Measurements from ENCODE around the gene CARMIL1.

GRCh38 chr6:25366903-25367545 lies 87.8 kb downstream of the CARMIL1 start:
- TF ChIP-seq USF2 (IDR thresholded peaks at IDR 0.05; ENCODE audit: borderline replicate concordance, low read depth, low read length), result no peak
- no peak for TF ChIP-seq CTCF (IDR thresholded peaks at IDR 0.05)
- TF ChIP-seq TAF1 (IDR thresholded peaks at IDR 0.05; ENCODE audit: borderline replicate concordance, low read depth, low read length), result no peak
